ENCODE measurements around the gene TAMM41. TPM values are rescaled to one million over a fixed set of nuclear protein-coding genes. Genes with fewer than 3 reads are reported as not detected.

Gene TAMM41
- total and polyA plus RNA-seq, 9 of the 15 experiments (the other 6 are each of a cell fraction or from before 2014, with no cell fraction given) = 8.6 to 74.6 (median 29.3) TPM

DNA sequence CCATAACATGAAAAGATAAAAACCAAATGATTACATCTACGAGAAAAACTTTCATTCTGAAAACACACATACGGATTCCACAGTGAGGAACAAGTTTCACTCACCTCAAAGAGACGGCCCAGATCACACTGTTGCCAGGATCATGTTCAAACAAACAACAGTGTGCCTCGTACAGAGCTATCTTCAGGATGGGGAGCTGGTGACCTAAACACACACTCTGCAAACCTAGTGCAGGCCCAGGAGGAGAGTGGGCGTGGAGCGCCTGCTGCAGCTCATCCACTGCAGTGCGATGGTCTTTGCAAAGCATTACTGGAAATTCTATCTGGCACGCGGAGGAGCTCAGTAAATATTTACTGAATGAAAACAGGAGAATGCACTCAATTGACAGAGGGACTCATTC lies 38.5 kb downstream of the TAMM41 start (continued):
- TF ChIP-seq THAP12 (CRISPR knock-in tag; IDR thresholded peaks at IDR 0.05) = no peak
- TF ChIP-seq, protein P1, sequence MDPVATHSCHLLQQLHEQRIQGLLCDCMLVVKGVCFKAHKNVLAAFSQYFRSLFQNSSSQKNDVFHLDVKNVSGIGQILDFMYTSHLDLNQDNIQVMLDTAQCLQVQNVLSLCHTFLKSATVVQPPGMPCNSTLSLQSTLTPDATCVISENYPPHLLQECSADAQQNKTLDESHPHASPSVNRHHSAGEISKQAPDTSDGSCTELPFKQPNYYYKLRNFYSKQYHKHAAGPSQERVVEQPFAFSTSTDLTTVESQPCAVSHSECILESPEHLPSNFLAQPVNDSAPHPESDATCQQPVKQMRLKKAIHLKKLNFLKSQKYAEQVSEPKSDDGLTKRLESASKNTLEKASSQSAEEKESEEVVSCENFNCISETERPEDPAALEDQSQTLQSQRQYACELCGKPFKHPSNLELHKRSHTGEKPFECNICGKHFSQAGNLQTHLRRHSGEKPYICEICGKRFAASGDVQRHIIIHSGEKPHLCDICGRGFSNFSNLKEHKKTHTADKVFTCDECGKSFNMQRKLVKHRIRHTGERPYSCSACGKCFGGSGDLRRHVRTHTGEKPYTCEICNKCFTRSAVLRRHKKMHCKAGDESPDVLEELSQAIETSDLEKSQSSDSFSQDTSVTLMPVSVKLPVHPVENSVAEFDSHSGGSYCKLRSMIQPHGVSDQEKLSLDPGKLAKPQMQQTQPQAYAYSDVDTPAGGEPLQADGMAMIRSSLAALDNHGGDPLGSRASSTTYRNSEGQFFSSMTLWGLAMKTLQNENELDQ (CRISPR knock-in tag; IDR thresholded peaks at IDR 0.05; ENCODE audit: borderline replicate concordance) = no peak
- TF ChIP-seq RCOR1 (IDR thresholded peaks at IDR 0.05; ENCODE audit: borderline replicate concordance in 1 of 2, low read depth in 2 of 2, low read length in 2 of 2) = no peak
- no peak for TF ChIP-seq ZNF134 (CRISPR knock-in tag; conservative IDR thresholded peaks at IDR 0.05)
- no peak for TF ChIP-seq ZKSCAN3 (CRISPR knock-in tag; IDR thresholded peaks at IDR 0.05)
- TF ChIP-seq, protein P2, sequence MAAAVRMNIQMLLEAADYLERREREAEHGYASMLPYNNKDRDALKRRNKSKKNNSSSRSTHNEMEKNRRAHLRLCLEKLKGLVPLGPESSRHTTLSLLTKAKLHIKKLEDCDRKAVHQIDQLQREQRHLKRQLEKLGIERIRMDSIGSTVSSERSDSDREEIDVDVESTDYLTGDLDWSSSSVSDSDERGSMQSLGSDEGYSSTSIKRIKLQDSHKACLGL (CRISPR knock-in tag; IDR thresholded peaks at IDR 0.05; ENCODE audit: borderline replicate concordance, poor library complexity, severe bottlenecking) = no peak

Measured in K562 (cell line).